ENCODE measurements around the gene OGG1.

Gene OGG1

DNA sequence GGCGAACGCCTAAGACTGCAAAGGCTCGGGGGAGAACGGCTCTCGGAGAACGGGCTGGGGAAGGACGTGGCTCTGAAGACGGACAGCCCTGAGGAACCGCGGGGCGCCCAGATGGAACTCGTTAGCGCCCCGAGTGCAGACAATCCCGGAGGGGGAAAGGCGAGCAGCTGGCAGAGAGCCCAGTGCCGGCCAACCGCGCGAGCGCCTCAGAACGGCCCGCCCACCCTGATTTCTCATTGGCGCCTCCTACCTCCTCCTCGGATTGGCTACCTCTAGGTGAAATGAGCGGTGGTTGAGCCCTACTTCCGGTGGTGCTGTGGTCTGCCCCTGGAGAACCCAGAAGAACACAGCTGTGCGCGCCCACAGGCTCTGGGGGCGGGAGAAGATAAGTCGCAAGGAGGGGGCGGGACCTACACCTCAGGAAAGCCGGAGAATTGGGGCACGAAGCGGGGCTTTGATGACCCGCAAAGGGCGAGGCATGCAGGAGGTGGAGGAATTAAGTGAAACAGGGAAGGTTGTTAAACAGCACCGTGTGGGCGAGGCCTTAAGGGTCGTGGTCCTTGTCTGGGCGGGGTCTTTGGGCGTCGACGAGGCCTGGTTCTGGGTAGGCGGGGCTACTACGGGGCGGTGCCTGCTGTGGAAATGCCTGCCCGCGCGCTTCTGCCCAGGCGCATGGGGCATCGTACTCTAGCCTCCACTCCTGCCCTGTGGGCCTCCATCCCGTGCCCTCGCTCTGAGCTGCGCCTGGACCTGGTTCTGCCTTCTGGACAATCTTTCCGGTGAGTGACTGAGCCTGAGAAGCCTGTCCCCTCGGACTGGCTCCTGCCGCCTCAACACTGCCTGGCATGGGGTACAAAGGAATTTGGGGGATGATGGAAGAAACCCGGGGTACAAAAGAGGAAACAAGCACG lies at the start of gene OGG1:
Gene OGG1 (plus strand): TSS at position 308 of the 911 bp plus-strand sequence. CDS start 335 bp downstream, at position 643.
- peak; percentile 94 for DNase-seq

DNA sequence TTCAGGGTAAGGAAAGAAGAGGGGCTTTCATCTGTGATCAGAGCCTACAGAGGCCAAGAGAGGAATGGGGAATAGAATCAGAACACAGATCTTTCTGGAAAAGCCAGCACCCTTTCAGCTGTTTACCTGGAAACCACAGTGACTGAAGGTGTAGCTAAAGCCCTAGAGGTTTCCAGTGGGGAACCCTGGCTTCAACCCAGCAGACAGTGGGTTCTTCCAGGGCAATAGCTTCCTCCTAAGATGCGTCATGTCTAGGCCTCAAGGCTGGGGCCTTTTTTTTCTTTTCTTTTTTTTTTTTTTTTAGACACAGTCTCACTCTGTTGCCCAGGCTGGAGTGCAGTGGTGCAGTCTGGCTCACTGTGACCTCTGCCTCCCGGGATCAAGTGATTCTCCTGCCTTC lies 49.2 kb upstream of the OGG1 start:
- DNase-seq = no peak

DNA sequence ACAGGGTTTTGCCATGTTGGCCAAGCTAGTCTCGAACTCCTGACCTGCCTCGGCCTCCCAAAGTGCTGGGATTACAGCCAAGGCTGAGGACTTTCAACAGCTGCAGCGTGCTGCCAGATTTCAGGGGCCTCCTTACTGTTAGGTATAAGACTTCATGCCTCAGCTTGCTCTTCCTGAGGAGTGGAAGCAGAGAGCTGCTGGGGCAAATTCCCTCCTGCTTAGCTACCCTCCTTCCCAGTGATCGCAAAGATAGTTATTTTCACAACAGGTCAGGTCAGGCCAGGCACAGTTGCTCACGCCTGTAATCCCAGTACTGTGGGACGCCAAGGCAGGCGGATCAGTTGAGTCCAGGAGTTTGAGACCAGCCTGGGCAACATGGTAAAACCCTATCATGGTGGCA lies 48.7 kb upstream of the OGG1 start:
- no peak for DNase-seq

DNA sequence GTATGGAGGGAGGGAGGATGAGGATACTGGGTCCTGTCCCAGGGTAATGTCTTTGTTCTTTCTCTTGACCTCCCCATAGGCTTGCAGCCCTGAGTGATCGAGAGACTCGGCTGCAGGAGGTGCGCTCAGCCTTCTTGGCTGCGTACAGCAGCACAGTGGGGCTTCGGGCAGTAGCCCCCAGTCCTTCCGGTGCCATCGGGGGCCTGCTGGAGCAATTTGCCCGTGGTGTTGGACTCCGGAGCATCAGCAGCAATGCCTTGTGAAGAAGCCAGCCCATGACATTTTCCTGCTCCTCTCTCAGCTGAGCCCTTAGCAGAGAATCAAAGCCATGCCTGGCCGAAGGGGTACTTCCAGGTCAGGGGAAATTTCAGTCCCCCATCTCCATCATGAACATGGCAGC lies 48.0 kb upstream of the OGG1 start:
- no peak for DNase-seq

DNA sequence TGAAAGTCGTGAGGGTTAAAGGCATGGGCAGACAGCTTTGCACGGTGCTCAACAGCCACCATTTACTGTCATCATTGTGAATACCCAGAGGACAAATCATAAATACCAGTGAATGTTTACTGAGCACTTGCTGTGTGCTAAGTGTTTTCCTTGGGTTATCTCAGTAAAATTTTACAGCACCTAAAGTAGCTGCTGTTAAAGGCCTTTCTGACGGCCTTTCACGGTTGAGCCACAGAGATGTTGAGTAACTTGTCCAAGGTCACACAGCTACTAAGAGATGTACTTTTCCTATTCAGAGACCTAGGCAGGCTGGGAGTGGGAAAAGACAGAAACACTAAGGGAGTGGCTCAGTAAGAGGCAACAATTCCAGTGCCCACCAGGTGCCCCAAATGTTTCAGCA lies 46.5 kb upstream of the OGG1 start:
- DNase-seq = no peak

DNA sequence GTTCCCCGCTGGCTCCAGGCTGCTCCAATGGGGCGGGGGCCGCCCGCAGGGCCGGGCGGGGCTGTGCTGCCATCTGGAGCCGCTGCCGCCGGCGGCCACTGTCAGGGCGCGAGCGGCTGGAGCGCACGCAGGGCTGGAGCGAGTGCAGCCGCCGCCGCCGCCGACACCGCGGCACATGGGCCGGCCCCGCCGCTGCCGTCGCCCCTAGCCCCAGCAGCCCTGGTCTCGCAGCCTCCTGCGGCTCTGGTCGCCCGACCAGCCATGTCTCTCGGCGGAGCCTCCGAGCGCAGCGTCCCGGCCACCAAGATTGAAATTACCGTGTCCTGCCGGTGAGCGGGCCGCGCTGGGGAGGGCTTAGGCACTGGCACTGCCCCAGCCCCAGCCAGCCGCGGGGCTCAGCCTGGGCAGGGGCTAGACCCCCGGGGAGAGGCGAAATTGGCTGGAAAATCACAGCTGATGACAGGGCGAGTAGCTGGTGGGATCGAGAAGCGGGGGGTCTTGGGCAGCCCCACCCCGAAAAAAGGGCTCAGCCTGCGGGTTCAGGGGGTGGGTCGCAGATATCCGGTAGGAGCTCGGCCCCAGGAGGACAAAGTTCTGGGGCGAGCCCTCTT lies 45.9 kb upstream of the OGG1 start, which contains the start of gene CPNE9:
Gene CPNE9 (plus strand): TSS at position 98 of the 611 bp plus-strand sequence. CDS start 164 bp downstream, at position 262.
- DNase-seq = no peak

DNA sequence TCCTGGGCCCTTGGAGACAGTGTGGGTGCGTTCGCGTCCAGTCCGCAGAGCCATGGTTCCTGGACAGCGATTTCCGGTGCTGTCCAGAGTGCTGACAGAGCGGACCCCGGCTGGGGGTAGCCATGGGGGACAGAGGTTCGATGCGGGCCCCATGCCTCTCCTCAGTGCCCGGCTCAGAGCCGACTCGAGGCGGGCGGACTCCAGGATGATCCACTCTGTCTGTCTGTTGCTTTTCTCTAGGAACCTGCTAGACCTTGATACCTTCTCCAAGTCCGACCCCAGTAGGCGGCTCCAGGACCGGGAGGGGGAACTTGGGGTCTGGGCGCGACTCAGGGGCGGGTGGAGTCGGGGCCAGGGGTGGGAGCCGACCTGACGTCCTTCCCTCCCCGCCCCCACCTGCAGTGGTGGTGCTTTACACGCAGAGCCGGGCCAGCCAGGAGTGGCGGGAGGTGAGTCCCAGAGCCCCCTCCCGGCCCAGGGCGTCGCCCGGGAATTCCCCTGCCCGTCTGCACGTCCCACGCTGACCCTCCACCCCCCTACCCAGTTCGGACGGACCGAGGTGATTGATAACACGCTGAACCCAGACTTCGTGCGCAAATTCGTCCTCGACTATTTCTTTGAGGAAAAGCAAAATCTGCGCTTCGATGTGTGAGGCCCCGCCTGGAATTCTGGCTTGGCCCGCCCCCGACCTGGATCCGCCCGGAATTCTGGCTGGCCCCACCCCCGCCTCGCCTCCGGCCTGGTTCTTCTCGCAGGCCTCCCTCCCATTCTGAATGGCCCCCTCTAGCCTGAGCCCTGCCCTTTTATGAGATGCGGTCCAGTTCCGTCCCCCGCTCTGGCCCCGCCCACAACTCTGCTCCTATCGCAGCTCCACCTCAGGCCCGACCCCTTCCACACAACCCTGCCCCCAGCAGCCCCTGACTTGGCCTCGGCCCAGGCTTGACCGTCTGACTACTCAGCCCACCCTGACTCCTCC lies 45.1 kb upstream of the OGG1 start:
- no peak for DNase-seq

DNA sequence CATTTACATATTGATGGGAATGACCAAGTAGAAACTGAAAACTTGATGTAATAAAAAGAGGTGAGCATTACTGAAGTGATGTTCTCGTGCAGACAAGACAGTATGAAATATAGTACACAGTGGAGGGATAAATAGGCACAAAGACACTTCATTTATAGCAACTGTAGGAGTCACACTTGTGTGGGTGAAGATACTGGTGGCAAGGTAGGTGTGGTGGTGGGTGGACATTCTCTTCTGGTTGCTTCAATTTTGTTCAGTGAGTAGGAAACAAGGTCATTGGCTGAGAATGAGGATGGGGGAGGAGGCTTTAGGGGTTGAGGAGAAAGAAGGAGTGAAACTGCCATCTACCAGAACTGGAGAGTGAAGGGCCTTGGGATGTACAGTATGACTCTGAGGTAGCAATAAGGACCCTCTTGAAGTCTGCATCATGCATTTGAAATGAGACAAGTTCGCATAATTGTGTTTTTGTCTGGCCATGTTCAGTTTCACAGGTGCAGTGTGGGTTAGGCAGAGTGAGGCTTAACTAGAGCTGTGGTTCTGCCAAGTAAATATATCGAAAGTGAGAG lies 39.5 kb upstream of the OGG1 start:
- no peak for DNase-seq

DNA sequence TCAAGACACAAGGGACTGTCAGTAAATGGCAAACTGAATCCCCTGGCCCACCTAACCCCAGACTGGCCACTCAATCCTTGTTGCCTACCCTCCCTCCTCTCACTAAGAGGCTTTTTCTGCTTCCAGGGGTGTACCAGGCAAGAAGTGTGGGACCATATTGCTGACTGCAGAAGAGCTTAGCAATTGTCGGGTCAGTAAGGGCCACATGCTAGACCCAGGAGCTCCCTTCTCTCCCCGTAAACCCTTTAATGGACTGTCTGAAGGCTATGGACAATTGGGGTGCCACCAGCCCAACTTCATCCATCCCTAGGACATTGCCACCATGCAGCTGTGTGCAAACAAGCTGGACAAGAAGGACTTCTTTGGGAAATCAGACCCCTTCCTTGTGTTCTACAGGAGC lies 37.3 kb upstream of the OGG1 start:
- DNase-seq = no peak

DNA sequence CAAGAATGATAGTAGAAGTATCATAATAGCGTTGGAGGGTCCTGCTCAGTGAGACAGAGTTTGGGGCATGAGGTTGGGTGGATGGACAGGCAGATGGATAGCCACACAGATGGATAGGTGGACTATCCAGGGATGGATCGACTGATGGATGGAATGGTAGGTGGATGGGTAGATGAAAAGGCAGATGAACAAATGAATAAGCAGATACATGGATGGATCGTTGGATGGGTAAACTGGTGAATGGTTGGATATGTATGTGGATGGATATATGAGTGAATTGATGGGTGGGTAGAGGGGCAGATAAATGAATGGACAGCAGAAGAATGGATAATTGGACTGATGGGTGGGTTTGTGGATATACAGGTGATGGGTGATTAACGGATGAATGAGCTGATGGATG lies 36.6 kb upstream of the OGG1 start:
- DNase-seq = no peak

DNA sequence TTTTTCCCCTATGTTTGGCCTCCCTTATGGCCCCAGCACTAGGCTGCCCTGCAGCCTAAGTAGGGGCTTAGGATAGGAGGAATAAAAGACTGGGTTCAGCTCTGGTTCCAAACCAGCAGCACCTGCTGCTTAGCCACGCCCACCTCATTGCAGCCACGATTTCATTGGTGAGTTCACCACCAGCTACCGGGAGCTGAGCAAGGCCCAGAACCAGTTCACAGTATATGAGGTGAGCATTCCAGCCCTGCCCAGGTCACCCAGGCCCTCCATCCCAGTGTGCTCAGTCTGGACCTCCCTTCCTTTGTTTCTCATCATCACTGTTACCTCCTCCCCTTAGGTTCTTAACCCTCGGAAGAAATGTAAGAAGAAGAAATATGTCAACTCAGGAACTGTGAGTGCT lies 34.6 kb upstream of the OGG1 start:
- DNase-seq = peak; percentile 3

DNA sequence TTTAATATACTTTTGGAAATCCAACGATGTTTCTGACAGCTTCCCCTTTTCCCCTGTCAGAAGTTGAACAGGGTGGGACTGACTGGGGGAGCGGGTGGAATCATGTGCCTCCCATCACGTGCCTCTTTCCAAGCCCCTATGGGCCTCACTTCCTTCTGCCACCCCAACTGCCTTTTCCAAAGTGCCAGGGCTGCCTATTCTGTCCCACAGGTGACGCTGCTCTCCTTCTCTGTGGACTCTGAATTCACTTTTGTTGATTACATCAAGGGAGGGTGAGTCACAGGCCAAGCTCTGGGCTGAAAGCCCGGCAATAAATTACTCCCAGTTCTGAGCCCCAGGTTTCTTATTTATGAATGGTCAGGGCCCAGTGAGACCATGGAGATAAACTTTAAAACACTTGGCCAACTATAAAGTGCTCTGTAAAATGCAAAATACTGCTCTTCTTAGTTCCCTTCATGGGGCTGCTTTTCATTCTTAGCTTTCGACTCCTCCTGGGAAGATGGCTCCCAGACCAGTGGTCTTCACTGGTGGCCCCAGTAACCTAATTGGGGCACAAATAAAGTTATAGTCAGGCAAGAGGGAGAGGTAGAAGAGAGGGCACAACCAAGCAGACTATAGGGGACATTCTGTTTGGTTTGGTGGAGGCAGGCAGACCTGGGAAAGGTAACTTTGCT lies 33.9 kb upstream of the OGG1 start:
- DNase-seq = no peak

DNA sequence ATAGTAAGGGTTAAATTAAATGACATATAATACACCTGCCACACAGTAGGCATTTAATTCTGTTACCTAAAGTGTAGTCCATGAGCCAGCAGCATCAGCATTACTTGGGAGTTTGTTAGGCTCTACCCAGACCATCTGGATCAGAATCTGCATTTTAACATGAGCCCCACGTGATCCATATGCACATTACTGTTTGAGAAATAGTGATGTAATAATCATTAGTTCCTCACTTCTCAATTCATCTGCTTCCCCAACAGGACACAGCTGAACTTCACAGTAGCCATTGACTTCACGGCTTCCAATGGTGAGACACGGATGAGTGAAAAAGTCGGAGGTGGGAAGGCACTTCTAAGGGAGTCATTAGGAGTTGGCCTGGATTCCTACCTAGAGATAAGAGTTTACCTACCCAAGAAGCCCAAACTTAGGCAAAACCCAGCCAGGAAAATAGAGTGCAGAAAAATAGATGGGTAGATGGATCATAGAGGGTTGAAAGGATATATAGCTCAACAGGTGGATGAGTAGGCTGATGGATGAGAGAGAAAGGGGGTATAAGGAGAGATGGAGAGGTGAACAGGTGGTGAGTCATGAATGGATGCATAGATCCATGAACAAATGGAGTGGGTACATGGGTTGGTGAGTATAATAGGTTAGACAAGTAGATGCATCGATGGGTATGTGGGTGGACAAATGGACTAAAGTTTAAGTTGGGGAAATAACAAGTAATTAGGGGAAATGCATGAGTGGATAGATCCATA lies 32.8 kb upstream of the OGG1 start:
- DNase-seq = no peak

DNA sequence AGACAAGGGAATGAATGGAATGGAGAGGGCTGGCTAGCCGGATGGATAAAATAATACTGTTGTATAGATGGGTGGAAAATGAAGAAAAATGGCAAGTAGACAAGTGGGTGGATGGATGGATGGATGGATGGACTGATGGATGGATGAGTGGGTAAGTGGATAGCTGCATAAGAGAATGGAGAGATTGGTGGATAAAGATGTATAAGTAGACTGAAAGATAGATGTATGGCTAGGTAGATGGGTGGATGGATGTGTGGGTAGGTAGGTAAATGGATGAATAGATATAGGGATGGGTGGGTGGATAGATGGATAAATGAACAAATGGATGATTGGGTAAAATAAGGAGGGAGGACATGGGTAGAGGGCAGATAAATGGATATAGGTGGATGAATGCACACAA lies 32.2 kb upstream of the OGG1 start:
- no peak for DNase-seq

DNA sequence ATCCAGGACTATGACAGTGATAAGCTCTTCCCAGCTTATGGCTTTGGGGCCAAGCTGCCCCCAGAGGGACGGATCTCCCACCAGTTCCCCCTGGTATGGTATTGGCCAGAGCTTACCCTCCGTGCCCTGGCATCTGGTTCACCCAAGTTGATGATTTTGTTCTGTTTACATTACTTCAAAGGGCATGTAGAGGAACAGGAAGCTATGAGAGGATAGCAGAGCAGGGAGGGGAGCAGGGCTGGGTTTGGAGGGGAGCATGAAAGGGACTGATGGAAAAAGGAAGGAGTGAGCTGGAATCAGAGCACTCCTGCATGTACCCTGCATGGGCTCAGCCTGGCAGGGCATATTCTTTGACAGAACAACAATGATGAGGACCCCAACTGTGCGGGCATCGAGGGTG lies 31.6 kb upstream of the OGG1 start:
- DNase-seq = no peak

DNA sequence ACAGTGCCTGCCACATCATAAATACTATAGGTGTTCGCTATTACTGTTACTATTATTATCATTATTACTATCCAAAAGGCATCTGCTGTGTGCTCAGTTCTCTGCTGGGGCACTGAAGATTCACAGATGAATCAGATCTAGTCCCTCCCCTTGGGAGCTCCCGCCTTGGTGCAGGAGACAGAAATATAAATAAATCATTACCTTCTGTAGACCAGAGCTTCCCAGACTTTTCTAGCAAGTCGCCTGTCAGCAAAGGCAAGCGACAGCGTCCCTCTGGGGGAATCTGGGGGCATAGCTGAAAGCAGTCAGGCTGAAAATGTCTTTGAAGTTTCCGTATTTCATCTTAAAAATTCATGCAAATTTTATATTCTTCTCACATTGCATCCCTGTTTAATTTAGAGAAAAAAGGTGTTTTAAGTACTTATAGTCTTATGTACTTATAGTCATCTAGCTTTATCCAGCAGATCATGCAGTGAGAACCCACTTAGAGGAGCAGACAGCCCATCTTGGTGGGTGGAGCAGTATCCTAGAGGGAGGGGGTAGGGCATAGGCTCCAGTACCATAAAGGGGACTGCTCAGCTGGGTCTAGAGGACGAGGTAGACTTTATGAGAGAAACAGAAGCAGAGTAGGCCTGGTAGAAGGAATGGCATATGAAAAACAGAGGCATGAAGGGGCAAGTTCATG lies 28.6 kb upstream of the OGG1 start:
- no peak for DNase-seq

DNA sequence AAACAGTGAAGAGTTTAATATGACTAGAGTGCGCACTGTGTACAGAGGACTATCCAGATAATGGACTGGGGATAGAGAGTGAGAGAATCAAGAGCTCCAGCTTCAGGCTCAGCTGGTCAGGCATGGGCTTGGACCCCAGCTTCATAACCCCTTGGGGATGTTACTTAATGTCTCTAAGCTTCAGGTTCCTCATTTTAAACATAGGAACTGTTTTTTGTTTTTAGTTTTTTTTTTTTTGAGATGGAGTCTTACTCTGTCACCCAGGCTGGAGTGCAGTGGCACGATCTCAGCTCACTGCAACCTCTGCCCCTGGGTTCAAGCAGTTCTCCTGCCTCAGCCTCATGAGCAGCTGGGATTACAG lies 28.1 kb upstream of the OGG1 start:
- no peak for DNase-seq

DNA sequence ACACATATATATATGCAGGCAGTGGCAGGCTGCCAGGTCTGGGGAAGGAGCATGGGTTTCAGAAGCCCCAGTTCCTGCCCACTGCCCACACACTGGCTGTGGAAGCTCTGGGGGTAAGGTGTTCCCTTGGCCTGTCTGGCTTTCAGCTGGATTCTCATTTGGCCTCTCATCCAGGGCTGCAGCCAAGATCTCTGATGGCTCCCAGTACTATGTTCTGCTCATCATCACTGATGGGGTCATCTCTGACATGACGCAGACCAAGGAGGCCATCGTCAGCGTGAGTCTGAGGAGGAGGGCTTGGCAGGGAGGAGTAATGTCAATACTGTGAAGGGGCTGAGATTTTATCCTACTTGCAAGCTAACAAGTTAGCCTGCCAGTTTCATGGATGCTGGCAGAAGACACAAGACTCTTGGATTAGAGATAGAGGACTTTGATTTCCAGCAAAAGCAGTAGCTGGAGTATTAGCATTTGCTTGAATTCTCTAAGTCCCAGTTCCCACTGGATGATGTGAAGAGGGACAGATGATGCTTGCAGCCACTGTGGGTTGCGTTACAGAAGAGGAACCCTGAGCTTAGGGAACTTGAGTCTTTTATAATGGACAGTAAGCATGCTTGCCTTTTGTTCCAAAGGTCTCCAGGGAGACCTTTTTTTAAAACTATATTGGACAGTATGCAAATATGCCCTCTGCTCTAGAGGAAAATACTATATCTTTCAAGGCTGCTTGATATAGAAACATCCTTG lies 23.8 kb upstream of the OGG1 start:
- no peak for DNase-seq

DNA sequence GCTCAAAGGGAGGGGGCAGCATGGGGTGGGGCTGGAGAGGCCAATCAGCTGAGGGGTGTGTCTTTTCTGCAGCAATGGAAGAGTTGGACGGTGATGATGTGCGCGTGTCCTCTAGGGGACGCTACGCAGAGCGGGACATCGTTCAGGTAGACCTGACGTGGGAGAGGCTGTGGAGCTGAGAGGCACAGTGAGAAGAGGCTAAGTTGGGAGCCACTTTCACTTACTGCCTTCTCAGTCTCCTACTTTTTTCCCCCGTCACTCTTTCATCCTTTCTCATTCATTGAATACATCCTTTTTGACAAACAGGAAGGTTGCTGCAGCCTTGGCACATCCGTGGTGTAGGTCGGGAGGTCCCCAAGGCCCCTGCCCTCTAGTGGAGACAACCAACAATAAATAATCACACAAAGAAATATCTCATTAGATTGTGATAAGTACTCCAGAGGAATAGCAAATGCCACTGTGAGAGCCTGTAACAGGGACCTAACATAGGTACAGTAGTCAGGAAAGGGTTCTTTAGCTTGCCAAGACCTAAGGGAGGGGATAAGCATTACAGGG lies 22.6 kb upstream of the OGG1 start:
- peak; percentile 22 for DNase-seq

DNA sequence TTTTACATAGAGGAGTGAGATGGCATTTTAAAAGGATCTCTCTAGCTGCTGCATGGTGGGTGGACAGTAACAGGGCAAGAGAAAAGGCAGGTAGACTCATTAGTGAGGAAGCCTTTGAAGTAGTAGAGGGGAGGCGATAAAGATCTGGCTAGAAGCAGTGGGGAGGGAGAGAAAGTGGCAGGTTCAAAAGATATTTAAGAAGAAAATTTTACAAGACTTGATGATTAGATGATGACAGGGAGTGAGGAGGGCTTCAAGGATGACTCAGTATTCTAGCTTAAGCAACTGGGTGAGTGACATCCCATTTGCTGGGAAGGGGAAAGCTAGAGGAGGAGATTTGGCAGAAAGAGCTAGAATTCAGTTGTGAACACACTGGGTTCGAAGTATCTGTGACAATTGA lies 22.0 kb upstream of the OGG1 start:
- no peak for DNase-seq

Data from NCI-H526 treated with DMSO at 0.1 percent for 48 hours (cell line).